Suprapubic skin (tissue), 3 donors: ENCODE data around the gene TNFRSF14.

Experiments used
- CTCF ChIP-seq, 2 donors: fragments of 200-600 bp in 1 of 2; fragments of 450-650 bp in 1 of 2; sonication (generic) in 1 of 2; IDR thresholded peaks; one replicate each; pipeline ENCODE4 v1.5.1; 2016 to 2019; ENCODE audit warnings: antibody characterized with exemption in 2 of 2, mild to moderate bottlenecking in 1 of 2, moderate library complexity in 1 of 2
- POLR2A ChIP-seq, 2 donors: fragments of 450-650 bp; IDR thresholded peaks; one replicate each; pipeline ENCODE4 v1.6.1; 2017; ENCODE audit warnings: antibody characterized with exemption in 2 of 2, mild to moderate bottlenecking in 2 of 2, moderate library complexity in 2 of 2

GRCh38 chr1:2585318-2586092, 29.3 kb downstream of the TNFRSF14 start:
- TF ChIP-seq CTCF (IDR thresholded peaks at IDR 0.05) (no peak), POLR2A (IDR thresholded peaks at IDR 0.05) (peak; percentile 20 to 39)
